Stimulated activated CD4-positive, alpha-beta T cell treated with anti-CD3 and anti-CD28 coated beads, Interleukin-15, amount 100 ng/mL, for 24 hours (primary cell): ENCODE measurements around the gene MEIS2.

Experiments used
- DNase-seq: peaks from one replicate; pipeline ENCODE4 v3.0.0-alpha.2; 2020

The MEIS2 gene

GRCh38 chr15:37112171-37112570 lies 11.8 kb upstream of the MEIS2 start:
- DNase-seq = no peak

GRCh38 chr15:37111427-37111717 lies 11.0 kb upstream of the MEIS2 start:
- no peak for DNase-seq

GRCh38 chr15:37109872-37110572 lies 9.7 kb upstream of the MEIS2 start:
- no peak for DNase-seq

DNA sequence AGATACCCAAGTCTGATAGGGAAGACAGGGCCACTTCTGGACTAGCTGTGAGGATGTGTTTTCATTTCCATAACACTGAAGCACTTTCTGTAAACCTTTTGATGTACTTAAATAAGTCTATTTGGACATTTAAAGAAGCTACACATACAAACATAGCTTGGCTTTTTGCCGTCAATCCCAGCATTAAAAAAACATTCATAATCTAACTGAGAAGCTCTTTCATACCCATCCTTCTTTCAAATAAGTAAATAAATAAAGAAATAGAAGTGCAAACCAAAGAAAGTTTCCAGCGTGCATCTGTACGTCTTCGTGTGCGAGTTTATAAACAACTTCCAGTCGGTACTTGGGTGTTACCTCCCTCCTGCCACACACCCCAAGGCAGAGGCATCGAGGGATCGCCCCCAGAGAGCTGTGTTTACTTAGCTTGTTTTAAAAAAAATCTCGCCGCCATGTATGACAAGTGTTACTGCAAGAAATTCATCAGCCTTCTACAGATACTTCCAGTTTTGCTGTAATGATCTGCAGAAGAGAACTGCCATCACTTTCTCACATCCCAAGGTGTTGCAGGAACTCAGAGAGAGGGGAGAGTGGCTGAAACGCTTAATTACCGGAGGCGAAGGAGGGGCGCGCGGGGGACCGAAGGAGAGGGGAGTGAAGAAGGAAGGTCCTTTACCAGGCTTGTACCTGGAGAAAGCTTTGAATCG lies 9.0 kb upstream of the MEIS2 start:
- no peak for DNase-seq

DNA sequence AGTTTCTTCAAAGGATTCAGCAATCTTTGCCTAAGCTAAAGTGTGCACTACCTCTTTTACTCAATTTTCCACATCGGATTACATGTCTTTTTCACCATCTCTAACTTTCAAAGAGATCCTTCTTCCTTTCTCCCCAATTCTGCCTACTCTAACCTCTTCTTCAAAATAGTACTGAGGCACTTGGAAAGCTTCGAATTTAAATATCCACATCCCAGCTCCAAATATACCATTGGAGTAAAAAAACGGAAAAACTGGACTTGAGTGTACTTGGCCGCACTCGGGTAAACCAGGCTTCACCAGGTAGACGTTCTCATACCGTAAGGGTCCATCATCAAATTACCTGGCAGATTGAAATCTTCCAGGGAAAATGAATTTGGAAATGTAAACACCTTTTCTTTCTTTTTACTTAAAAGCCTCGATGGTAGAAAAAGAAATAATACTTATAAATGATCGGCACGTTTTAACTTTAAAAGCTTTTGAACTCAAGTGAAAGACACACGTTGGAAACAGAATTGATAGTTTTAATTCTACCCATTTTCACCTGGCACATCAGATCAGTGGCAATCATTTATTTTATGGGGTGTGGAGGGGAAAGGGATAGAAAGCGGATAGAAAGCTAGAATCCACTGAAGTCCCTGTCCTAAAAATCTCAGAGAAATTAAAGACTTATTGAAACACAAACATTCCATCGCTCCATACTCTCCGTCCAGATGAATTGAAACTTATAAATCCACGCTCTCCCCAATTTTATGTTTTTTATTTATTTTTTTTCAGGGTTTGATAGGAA lies 8.2 kb upstream of the MEIS2 start:
- DNase-seq = no peak

DNA sequence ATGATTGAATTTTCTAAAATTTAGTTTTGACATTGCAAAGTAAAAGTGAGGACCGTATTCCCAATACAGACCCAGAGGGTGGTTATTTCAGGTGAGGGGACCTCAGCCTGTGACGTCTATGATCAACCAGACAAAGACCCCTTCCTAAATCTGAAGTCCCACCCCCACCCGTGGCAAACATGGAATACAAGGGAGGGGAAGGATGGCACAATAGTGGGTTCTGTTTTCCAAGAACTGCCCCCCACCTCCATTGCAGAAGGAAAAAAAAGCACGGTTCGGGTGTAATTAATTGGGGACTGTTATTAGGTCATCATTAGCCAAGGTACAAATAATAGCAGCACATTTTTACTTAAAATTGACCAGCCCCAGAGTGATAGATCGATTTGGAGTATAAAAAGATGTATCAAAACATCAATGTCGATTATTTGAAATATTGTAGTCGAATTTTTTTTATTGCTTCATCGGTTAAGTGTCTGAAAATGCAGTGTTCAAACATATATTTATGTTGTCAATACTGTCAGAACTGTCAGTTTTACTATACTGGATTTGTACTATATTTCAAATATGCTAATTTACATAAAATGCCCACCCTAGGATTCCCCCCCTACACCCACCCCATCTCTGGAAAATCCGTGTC lies 7.5 kb upstream of the MEIS2 start:
- no peak for DNase-seq

DNA sequence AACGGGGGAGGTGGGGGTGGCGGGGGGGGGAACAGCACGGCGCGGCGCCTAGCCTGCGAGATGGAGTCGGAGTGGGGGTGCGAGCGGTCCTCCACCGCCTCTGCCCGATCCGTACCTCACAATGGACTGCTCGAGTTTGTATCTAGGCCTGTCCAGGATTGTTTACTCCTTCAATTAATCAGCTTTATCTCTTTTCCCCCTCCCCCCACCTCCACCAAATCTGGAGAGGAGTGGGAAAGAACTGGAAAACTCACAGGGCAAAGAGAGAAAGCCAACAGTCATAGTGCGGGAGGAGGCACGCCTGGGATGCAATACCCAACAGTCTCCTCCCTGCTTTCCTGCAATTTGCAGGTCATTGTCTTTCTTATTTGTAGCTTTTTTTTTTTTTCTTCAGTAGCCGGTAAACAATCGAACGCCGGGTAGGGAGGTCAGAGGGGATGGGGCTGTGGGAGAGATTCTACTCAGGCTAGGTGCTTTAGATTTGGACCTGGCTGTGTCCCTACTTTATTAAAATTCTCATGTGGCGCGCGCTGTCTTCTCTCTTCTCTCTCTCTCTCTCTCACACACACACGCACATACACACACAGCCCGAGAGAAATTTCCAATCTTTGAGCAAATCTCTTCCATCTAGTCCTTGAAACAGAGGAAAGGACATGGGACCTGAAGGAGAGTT lies 6.9 kb upstream of the MEIS2 start:
- no peak for DNase-seq

DNA sequence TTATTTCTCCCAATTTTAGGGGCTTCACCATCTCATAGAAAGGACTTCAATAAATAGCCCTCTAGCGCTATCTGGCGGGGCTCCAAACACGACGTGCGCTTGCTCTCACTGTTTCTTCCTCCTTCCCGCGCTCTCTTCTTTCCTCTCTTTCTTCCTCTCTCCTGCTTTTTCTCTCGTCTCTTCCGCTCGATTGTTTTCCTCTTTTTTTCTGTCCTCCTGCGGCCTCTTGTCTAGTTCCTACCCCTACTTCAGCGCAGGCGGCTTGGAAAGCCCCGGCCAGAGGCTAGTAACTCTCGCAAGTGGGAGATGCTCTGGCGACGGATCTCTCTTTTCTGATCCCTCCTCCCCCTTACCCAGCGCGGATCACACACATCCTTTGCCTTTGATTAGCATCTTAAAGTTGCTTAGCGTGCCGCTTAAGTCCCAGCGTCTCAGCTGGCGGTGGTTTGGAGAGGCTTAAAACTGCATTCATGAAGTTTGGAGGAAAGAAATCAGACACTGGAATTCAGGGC lies 6.2 kb upstream of the MEIS2 start:
- no peak for DNase-seq

GRCh38 chr15:37105889-37106288 lies 5.5 kb upstream of the MEIS2 start:
- no peak for DNase-seq

- DNase-seq = no peak
Observed at GRCh38 chr15:37105029-37105428, 4.7 kb upstream of the MEIS2 start.

DNA sequence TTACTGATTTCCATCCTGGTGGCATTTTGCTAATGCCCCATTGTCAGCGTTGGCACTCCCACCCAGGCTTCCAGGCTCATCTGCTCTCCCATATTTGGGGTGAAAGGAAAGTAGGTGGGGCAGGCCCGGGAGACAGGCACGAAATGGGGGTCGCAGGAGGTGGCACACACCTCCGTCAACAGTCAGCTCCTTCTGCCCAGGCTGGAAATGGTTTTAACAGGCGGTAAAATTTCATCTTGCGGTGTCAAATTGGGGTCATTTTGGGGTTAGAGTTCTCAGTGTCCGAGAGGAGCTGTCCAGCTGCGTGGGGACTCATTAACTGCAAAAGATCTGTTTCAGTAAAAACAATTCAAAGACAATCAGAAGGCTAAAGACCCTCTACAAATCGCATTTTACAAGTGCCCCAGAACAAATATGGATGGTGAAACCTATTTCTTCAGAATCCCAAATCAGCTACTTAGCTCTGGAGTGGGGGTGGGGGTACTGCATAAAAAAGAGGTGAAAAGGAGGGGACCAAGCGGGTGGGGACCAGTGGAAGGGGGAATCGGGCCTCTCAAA lies 4.2 kb upstream of the MEIS2 start:
- no peak for DNase-seq

- no peak for DNase-seq
Observed at GRCh38 chr15:37103475-37104423, 3.4 kb upstream of the MEIS2 start.

- no peak for DNase-seq
Observed at GRCh38 chr15:37103163-37103435, 2.8 kb upstream of the MEIS2 start.

- no peak for DNase-seq
Observed at GRCh38 chr15:37102305-37103162, 2.2 kb upstream of the MEIS2 start.

GRCh38 chr15:37101980-37102304 lies 1.6 kb upstream of the MEIS2 start:
- DNase-seq = no peak

DNA sequence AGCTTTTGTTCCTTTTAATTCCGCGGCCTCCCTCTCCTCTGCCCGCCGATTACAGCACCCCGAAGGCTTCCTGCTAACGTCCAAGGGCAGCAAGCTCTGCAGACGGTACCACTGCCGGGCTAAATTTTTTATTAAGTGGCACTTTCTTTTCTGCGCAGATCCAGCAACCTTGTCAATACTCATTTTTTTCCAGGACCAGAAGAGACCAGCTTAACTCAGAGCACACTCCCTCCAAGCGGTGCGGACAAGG lies 542 bp upstream of the MEIS2 start:
- peak; percentile 19 for DNase-seq

- no peak for DNase-seq
Observed at GRCh38 chr15:37099319-37100108, 835 bp downstream of the MEIS2 start.

DNA sequence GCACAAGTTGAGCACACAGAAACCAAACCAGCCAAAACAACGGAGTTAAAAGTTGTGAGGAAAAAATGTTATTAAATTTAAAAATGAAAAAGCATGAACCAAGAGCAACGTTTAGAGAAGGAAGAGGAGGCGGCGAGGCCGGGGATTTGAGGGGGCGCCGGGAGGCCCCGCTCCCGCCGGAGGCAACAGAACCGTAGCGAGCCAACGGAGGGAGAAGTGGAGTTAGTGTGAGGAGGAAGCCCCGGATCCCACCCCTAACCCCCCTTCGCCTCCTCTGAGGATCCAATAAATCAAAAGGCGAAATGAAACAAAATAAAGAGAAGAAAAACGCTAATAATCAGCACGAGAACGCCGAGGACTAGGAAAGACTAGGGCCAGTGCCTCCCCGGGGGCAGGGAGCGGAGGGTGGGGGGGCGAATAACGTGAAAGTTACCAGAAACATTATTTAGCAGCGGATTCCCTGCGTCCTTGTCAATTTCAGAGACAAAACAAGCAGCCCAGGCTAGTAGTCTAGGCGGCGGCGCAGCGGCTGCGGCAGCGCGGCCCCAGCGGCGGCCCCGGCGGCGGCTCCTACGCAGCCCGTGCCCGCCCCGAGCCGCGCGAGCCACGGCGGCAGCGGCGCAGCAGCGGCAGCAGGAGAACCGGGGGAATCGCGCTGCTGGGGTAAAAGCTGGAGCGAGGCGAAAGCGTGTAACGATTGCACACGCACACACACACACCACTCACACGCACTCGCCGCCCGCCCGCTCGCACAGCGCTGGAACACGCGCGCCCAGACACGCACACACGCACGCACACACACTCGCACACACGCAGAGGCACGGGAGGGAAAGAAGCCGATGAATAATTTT lies 1.7 kb downstream of the MEIS2 start:
- peak; percentile 28 for DNase-seq
